IPS-15b (cell line): ENCODE results near the gene FCHO2.
"Not testable (repeated sequence)": the region's sequence is repeated elsewhere in the genome, so short reads cannot be mapped to it uniquely, and the experiment has no call there.

ENCODE experiments used
- H3K27me3 ChIP-seq: one replicate; pipeline ENCODE4 v1.6.1; 2013; ENCODE audit warnings: low read length; ENCODE audit not compliant: control insufficient read depth, insufficient read depth
- H3K36me3 ChIP-seq: one replicate; pipeline ENCODE4 v1.6.1; 2013; ENCODE audit warnings: low read length; ENCODE audit not compliant: control insufficient read depth, insufficient read depth
- H3K4me1 ChIP-seq: one replicate; pipeline ENCODE4 v1.6.1; 2013; ENCODE audit warnings: mild to moderate bottlenecking, low read length; ENCODE audit not compliant: control insufficient read depth, insufficient read depth
- H3K4me3 ChIP-seq: one replicate; pipeline ENCODE4 v1.5.1; 2013; ENCODE audit warnings: low read depth, low read length
- H3K9ac ChIP-seq: one replicate; pipeline ENCODE4 v1.6.1; 2013; ENCODE audit warnings: low read depth, mild to moderate bottlenecking, low read length
- H3K9me3 ChIP-seq: one replicate; pipeline ENCODE4 v1.6.1; 2013; ENCODE audit warnings: mild to moderate bottlenecking, low read length; ENCODE audit not compliant: control insufficient read depth, insufficient read depth

Gene FCHO2, protein sequence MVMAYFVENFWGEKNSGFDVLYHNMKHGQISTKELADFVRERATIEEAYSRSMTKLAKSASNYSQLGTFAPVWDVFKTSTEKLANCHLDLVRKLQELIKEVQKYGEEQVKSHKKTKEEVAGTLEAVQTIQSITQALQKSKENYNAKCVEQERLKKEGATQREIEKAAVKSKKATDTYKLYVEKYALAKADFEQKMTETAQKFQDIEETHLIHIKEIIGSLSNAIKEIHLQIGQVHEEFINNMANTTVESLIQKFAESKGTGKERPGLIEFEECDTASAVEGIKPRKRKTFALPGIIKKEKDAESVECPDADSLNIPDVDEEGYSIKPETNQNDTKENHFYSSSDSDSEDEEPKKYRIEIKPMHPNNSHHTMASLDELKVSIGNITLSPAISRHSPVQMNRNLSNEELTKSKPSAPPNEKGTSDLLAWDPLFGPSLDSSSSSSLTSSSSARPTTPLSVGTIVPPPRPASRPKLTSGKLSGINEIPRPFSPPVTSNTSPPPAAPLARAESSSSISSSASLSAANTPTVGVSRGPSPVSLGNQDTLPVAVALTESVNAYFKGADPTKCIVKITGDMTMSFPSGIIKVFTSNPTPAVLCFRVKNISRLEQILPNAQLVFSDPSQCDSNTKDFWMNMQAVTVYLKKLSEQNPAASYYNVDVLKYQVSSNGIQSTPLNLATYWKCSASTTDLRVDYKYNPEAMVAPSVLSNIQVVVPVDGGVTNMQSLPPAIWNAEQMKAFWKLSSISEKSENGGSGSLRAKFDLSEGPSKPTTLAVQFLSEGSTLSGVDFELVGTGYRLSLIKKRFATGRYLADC

DNA sequence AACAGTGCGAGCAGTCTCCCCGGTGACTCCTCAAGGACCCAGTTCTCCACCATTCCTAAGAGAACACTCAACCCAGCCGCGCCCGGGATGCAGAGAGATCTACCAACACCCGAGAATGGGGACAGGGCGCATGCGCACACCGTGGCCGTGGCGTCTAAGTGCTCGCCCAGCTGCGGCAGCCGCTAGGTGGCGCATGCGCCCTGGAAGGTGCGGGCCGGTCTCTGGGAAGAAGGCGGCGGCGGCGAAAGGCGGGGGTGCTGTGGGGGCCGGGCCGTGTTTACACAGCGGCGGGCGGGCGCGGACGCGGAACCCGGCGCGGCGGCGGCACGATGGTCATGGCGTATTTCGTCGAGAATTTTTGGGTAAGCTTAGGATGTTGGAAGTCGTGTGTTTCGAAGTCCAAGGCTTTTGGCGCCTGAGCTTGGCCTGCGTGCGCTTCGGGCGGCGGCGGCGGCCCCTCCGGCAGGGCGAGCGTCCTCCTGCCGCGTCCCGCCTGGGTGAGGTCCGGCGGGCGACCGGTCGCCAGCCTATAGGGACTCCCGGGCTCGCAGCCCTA, at the start of gene FCHO2:
Gene FCHO2 (plus strand): TSS at position 274 of the 556 bp plus-strand sequence. CDS start 56 bp downstream, at position 330.
- H3K36me3 ChIP-seq, result no peaks in the 10 kb centered on the region
- H3K27me3 ChIP-seq, result no peaks in the 10 kb centered on the region
- peak within 1 kb of the TSS; percentile 85 for H3K4me3 ChIP-seq
- no peaks in the 10 kb centered on the region for H3K9me3 ChIP-seq
- peaks cover 18% of the 10 kb centered on the region for H3K4me1 ChIP-seq
- peak within 1 kb of the TSS; percentile 85 for H3K9ac ChIP-seq

DNA sequence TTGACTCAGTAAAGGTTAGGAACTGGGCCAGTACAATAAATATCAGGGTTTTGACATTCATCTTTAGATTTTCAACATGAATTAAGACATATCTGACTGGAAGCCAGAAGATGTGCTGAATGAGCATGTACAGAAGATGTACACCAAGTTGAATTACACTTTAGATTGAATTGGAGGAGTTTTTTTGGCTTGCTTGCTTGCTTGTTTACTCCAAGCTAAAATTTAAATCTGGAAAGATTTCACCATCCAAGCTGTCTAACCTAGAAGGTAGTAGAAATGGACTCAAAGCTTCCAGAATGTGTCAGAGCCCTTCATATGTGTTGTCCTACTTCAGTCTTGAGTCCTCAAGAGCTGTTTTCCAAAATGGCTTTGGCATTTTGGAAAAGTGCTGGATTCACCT, 49.0 kb upstream of the FCHO2 start:
- Histone ChIP-seq H3K4me1 (no peaks in the 10 kb centered on the region), H3K9me3 (no peaks in the 10 kb centered on the region), H3K36me3 (peaks cover 7% of the 10 kb centered on the region), H3K9ac (no peak overlapping the region), H3K4me3 (no peak overlapping the region), H3K27me3 (no peaks in the 10 kb centered on the region)

DNA sequence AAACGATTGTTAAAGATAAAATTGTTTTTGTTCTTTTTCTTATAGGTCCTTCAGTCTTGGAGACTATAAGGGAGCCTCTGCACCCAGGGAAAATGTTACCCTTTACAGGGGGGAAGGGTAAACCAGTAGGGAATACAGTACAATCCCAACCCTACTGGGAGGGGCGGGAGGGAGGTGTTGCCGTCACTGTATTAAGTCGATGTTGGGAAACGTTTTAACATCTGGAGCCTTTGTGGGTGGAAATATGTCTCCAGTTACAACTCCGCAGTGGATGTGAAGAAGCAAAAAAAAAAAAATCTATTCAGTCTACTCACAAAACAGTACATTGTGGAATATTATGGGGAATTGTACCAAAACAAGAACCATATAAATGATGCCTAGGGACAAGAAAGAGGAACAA, 47.2 kb upstream of the FCHO2 start:
- Histone ChIP-seq H3K36me3 (peaks cover 4% of the 10 kb centered on the region), H3K9ac (no peak overlapping the region), H3K9me3 (no peaks in the 10 kb centered on the region), H3K27me3 (no peaks in the 10 kb centered on the region), H3K4me1 (no peaks in the 10 kb centered on the region), H3K4me3 (no peak overlapping the region)

DNA sequence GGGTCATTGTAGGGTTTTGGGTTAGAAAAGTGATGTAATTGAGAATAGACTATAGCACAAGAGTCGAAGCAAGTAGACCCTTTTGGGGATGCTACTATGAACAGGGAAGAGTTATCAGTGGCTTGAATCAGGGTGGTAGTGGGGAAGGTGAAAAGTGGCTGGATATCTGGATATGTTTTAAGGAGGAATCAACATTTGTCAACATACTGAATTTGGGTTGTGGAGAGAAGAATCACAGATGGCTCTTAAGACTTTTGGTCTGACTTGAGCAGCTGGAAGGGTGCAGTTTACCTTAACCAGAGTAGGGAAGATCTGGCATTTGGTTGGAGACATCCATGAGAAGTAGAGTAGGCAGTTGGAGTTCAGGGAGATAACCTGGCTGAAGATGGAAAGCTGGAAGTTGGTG, 38.5 kb upstream of the FCHO2 start:
- Histone ChIP-seq H3K9me3 (no peaks in the 10 kb centered on the region), H3K4me3 (no peak overlapping the region), H3K4me1 (no peaks in the 10 kb centered on the region), H3K36me3 (no peaks in the 10 kb centered on the region), H3K27me3 (no peaks in the 10 kb centered on the region), H3K9ac (no peak overlapping the region)

DNA sequence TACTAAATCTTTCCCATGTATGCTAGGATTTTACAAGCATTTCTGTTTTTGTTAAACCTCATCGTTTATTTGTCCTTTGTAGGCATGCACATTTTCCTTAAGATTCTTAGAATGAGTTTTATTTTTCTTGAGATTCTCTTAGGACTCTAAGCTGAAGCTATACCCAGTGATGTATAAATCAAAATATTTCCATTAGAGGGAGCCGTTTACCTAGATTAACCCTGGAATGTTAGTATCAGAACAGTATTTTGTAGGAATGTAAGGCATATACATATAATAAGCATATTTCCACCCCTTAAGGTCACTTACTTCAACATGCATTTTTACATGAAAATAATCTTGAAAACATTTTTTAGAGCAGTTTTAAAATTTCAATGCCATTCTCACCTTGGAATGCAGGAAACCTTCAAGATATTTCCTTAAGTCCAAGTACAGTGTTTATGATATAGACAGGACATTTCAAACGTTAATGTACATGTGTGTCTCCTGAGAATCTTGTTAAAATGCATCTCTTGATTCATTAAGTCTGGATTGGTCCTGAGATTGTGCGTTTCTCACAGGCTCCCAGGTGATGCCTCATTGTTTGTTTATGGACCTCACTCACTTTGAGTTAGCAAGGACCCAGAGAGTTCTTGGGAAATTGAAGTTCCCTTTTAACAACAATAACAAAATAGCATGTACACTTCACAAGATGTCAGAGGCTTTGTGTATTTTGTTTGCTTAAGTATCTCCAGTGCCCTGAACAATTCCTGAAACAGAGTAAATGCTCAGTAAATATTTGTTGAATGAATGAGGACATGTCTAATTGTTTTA, 34.9 kb upstream of the FCHO2 start:
- Histone ChIP-seq H3K9me3 (no peaks in the 10 kb centered on the region), H3K4me3 (no peak overlapping the region), H3K9ac (no peak overlapping the region), H3K27me3 (no peaks in the 10 kb centered on the region), H3K36me3 (no peaks in the 10 kb centered on the region), H3K4me1 (no peaks in the 10 kb centered on the region)

DNA sequence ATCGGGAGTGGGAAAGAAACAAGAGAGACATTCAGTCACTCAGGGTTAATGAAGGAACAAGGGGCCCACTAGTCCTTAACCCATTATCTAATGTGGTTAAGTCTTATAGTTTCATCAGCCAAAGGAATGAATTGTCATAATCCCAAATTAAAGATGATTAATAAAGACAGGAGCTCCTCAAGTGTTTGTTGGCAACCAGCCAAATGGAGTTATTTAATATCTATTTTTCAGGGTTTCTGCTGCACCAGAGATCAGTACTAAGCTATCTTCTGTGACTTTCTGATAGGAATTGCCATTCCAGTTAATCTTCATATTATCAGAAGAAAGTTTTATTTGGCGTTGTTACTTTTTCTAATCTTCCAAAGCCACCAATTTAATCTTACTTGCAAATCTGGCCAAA, 34.0 kb upstream of the FCHO2 start:
- H3K36me3 ChIP-seq, result no peaks in the 10 kb centered on the region
- H3K4me1 ChIP-seq, result no peaks in the 10 kb centered on the region
- H3K9me3 ChIP-seq, result no peaks in the 10 kb centered on the region
- no peaks in the 10 kb centered on the region for H3K27me3 ChIP-seq
- H3K9ac ChIP-seq, result no peak overlapping the region
- no peak overlapping the region for H3K4me3 ChIP-seq

DNA sequence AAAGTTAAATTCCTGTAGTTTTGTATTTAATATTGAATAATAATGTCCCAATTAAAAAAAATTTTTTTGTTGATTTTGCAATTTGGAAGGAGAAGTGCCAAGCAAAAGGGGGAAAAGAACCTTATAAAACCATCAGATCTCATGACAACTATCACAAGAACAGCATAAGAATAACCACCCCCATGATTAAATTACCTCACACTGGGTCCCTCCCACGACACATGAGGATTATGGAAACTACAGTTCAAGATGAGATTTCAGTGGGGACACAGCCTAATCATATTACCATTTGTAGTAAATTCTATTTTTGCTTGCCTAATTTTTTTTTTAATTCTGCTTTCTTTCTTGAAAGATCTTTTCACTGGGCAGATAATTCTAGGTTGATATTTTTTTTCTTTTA, 33.4 kb upstream of the FCHO2 start:
- Histone ChIP-seq H3K27me3 (no peaks in the 10 kb centered on the region), H3K36me3 (no peaks in the 10 kb centered on the region), H3K4me3 (no peak overlapping the region), H3K4me1 (no peaks in the 10 kb centered on the region), H3K9me3 (no peaks in the 10 kb centered on the region), H3K9ac (no peak overlapping the region)

DNA sequence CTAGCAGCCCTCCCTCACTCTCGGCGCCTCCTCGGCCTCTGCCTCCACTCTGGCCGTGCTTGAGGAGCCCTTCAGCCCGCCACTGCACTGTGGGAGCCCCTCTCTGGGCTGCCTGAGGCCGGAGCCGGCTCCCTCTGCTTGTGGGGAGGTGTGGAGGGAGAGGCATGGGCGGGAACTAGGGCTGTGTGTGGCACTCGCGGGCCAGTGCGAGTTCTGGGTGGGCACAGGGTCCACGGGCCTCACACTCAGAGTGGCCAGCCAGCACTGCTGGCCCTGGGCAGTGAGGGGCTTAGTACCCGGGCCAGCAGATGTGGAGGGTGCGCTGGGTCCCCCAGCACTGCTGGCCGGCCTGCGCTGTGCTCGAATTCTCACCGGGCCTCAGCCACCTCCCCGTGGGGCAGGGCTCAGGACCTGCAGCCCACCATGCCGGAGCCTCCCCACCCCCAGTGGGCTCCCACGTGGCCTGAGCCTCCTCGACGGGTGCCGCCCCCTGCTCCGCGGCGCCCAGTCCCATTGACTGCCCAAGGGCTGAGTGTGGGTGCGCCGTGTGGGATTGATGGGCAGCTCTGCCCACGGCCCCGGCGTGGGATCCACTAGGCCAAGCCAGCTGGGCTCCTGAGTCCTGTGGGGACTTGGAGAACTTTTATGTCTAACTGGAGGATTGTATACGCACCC, 30.4 kb upstream of the FCHO2 start:
- no peaks in the 10 kb centered on the region for H3K27me3 ChIP-seq
- H3K4me1 ChIP-seq, result no peaks in the 10 kb centered on the region
- H3K36me3 ChIP-seq, result no peaks in the 10 kb centered on the region
- H3K9ac ChIP-seq, result no peak overlapping the region
- no peak overlapping the region for H3K4me3 ChIP-seq
- no peaks in the 10 kb centered on the region for H3K9me3 ChIP-seq

DNA sequence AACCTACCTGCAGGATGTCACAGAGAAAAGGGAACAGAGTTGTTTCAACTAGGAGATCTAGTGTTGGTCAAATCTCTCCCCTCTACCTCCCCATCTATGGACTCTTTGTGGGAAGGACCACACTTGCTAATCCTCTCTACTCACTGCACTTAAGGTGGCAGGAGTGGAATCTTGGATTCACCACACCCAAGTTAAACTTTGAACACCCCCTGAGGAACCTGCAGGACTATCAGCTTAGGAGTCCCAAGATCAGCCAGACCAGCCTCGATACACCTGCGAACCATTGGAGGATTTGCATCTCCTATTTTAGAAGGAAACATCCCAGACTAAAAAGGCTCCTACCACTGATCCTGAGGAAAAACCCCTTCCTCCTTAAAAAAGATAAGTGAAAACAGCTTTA, 23.2 kb upstream of the FCHO2 start:
- not testable (repeated sequence) for H3K27me3 ChIP-seq, H3K4me3 ChIP-seq, H3K4me1 ChIP-seq, H3K9ac ChIP-seq, H3K9me3 ChIP-seq, H3K36me3 ChIP-seq

DNA sequence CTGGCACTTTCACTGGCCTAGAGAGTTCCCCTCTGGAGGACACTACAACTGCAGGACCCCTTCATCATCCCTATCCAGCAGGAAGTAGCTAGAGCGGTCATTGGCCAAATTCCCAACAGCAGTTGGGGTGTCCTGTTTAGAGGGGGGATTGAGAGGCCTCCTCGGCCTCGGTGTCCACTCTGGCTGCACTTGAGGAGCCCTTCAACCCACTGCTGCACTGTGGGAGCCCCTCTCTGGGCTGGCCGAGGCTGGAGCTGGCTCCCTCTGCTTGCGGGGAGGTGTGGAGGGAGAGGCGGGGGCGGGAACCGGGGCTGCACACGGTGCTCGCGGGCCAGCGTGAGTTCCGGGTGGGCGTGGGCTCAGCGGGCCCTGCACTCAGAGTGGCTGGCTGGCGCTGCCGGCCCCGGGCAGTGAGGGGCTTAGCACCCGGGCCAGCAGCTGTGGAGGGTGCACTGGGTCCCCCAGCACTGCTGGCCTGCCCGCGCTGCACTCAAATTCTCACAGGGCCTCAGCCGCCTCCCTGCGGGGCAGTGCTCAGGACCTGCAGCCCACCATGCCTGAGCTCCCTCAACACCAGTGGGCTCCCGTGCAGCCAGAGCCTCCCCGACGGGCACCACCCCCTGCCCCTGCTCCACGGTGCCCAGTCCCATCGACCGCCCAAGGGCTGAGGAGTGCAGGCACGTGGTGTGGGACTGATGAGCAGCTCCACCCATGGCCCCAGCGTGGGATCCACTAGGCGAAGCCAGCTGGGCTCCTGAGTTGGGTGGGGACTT, 20.7 kb upstream of the FCHO2 start:
- H3K4me3 ChIP-seq, H3K4me1 ChIP-seq, H3K27me3 ChIP-seq, H3K9me3 ChIP-seq, H3K36me3 ChIP-seq, H3K9ac ChIP-seq: not testable (repeated sequence)
